Adrenal gland (tissue), 12 donors: ENCODE measurements around the gene IDH3G. TPM values are rescaled to one million over a fixed set of nuclear protein-coding genes. Genes with fewer than 3 reads are reported as not detected.

ENCODE experiments used
- DNase-seq, 7 donors: peaks; one replicate each; pipeline ENCODE4 v3.0.0-alpha.2; 2019 to 2020
- H3K27ac ChIP-seq, 5 donors: fragments of 200-600 bp; sonication (generic) in 4 of 5; 1 replicate in 3 of 5; 2 replicates in 2 of 5; pipeline versions ENCODE4 v1.5.1 to v1.8.0; 2016 to 2020; ENCODE audit warnings: mild to moderate bottlenecking in 1 of 5
- H3K27me3 ChIP-seq: fragments of 200-600 bp; 2 replicates; pipeline ENCODE4 v1.8.0; 2021
- H3K36me3 ChIP-seq, 2 donors: fragments of 200-600 bp; replicated peaks in 1 of 2; 1 replicate in 1 of 2; 2 replicates in 1 of 2; pipeline versions ENCODE4 v1.5.1 to v1.8.0; 2018 to 2022
- H3K4me1 ChIP-seq, 2 donors: fragments of 200-600 bp; replicated peaks in 1 of 2; 1 replicate in 1 of 2; 2 replicates in 1 of 2; pipeline versions ENCODE4 v1.5.1 to v1.8.0; 2018 to 2021
- H3K4me3 ChIP-seq, 4 donors: fragments of 200-600 bp; sonication (generic) in 3 of 4; one replicate each; pipeline ENCODE4 v1.5.1; 2016 to 2018
- H3K9me3 ChIP-seq, 3 donors: fragments of 200-600 bp; sonication (generic) in 1 of 3; replicated peaks in 1 of 3; 1 replicate in 2 of 3; 2 replicates in 1 of 3; pipeline versions ENCODE4 v1.5.1 to v1.8.0; 2016 to 2021
- POLR2A ChIP-seq, 2 donors: fragments of 450-650 bp; IDR thresholded peaks; one replicate each; pipeline ENCODE4 v1.6.1; 2017; ENCODE audit warnings: antibody characterized with exemption in 2 of 2, mild to moderate bottlenecking in 2 of 2, moderate library complexity in 1 of 2
- WGBS, 4 donors: extraction: QIAGEN DNeasy Blood & Tissue Kit in 2 of 4; methylation state at CpG; one replicate each; pipeline versions ENCODE4 v1.1.5 to v1.1.7; 2013 to 2017; 5-methylcytosine and 5-hydroxymethylcytosine counted together
- intact Hi-C, 2 donors: fragments of 100-400 bp; cut with DNase I; formaldehyde crosslinking; loops; one replicate each; pipeline versions ENCODE4 v1.14.1 to v1.15.0; 2022 to 2023
- polyA plus RNA-seq, 3 donors: library from polyadenylated mRNA; stranded (reverse); fragments of 200-250 nt in 2 of 3; fragments of 350-450 nt in 1 of 3; fragmentation: Illumina TruSeq in 1 of 3; extraction: RNeasy Lipid Tissue Mini Kit (QIAGEN cat#74804) in 1 of 3; gene quantifications; one replicate each; pipeline ENCODE4 v1.2.3, GENCODE V29; 2013 to 2014
- total RNA-seq, 9 donors: library from RNA; depleted of rRNA in 4 of 9; stranded (reverse); fragments of >200 nt in 4 of 9; fragments of 120-200 nt in 1 of 9; fragmentation: NEBNext Ultra II Directional in 1 of 9; extraction: Animal tissue kit (Norgen Biotek cat#: 25700) in 1 of 9; gene quantifications; one replicate each; pipeline versions ENCODE4 v1.1.0 to v1.2.4, GENCODE V29; 2013 to 2023
- TF ChIP-seq, protein P1 (sequence below), 6 experiments: fragments of 450-650 bp in 4 of 6; fragments of 200-600 bp in 2 of 6; sonication (generic) in 1 of 6; IDR thresholded peaks; 1 replicate in 5 of 6; 2 replicates in 1 of 6; pipeline versions ENCODE4 v1.5.1 to v1.8.0; 2016 to 2021; ENCODE audit warnings: antibody characterized with exemption in 6 of 6, mild to moderate bottlenecking in 2 of 6, moderate library complexity in 1 of 6
- donor health status: healthy with polysubstance abuse.
- donor health status: Bipolar disorder and iron deficiency.
- donor health status: DM: yes; HTN: yes; CAD: no.
- donor health status: DM: no; HTN: no; CAD: no.
- donor health status: DM: no; HTN: no; CAD: no.
- donor health status: DM: yes; HTN: yes; CAD: no.

The IDH3G gene
- total and polyA plus RNA-seq, 12 donors, result 68.4 to 144 (median 85.2) TPM

DNA sequence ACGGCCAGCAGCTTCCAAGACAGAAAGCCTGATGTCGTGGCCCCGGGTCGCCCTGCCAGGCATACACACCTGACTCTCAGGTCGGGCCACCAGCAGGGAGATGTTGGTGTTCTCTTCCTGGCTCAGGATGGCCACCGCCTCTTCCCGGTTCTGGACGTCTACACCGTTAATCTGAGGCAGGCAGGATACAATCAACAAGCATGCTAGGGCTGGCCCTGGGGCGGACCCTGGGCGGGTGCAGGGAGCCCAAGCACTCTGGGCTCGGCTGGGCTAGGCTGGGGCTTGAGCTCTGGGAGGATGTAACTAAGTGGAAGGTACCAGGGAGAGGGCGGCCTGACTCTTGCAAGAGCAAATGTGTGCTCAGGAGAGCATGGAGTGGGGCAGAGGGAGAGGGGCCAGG, 11.3 kb upstream of the IDH3G start:
- H3K36me3 ChIP-seq, result no peaks in the 10 kb centered on the region
- 78 to 92% (median 87%) methylated on average over 7 to 13 of the region's 13 CpGs for WGBS, 4 donors
- no peaks in the 10 kb centered on the region for H3K4me1 ChIP-seq
- H3K9me3 ChIP-seq, result no peaks in the 10 kb centered on the region
- H3K27me3 ChIP-seq, result no peaks in the 10 kb centered on the region
- H3K27ac ChIP-seq, result no peak overlapping the region
- TF ChIP-seq, protein P1, sequence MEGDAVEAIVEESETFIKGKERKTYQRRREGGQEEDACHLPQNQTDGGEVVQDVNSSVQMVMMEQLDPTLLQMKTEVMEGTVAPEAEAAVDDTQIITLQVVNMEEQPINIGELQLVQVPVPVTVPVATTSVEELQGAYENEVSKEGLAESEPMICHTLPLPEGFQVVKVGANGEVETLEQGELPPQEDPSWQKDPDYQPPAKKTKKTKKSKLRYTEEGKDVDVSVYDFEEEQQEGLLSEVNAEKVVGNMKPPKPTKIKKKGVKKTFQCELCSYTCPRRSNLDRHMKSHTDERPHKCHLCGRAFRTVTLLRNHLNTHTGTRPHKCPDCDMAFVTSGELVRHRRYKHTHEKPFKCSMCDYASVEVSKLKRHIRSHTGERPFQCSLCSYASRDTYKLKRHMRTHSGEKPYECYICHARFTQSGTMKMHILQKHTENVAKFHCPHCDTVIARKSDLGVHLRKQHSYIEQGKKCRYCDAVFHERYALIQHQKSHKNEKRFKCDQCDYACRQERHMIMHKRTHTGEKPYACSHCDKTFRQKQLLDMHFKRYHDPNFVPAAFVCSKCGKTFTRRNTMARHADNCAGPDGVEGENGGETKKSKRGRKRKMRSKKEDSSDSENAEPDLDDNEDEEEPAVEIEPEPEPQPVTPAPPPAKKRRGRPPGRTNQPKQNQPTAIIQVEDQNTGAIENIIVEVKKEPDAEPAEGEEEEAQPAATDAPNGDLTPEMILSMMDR (IDR thresholded peaks at IDR 0.05), result no peak
- TF ChIP-seq POLR2A (IDR thresholded peaks at IDR 0.05), result no peak
- no peak overlapping the region for H3K4me3 ChIP-seq
- intact Hi-C loops, result no loop called here
- no peak for DNase-seq

DNA sequence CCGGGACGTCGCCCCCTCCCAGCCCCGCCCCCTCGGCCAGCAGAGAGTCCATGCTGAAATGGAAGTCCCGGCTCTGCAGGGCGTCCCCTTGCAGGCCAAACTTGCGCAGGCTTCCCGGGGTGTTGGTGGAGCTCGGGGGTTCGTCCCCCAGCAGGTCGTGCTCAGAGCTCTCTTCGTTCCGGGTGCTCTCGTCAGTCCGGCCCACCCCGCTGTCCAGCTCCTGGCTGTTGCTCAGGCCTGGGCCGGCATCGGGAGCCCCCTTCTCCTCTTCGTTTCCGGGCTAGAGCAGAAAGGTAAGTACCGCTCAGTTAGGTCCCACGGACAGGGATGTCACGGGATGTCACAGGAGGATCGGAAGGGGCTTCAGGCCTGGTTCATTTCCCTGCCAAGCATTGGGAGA, 10.4 kb upstream of the IDH3G start:
- Histone ChIP-seq H3K36me3 (no peaks in the 10 kb centered on the region), H3K4me1 (no peaks in the 10 kb centered on the region), H3K9me3 (no peaks in the 10 kb centered on the region), H3K27ac (no peak overlapping the region), H3K27me3 (no peaks in the 10 kb centered on the region), H3K4me3 (no peak overlapping the region)
- WGBS, 4 donors, result 91 to 94% (median 92%) methylated on average over 19 to 25 of the region's 25 CpGs; no CpG with 5 or more reads in 1 of the 4 donors
- no peak for DNase-seq
- TF ChIP-seq, protein P1 (IDR thresholded peaks at IDR 0.05), result no peak
- TF ChIP-seq POLR2A (IDR thresholded peaks at IDR 0.05), result no peak
- intact Hi-C loops, result no loop called here

DNA sequence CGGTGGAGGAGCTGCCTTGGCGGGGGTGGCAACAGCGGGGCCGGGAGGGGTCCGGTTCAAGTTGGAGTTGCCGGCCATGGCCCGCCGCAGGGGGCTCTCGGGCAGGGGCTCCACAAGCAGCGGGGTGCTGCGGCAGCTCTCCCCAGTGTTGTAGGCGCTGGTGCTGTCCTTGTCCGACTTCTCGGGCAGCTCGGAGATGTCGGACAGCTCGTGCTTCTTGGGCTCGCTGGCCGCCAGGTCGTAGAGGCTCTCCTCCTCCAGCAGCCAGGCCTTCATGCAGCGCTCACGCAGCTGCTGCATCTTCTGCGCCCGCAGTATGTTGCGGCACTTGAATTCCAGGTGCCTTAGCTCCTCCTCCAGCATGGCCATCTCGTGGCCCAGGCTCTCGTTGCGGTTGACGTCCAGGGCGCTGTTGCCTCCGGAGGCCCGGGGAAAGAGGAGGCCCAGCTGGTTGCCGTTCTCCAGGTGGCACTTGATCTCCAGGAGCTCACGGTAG, 10.0 kb upstream of the IDH3G start:
- WGBS, 4 donors, result 93 to 96% (median 95%) methylated on average over 17 to 34 of the region's 34 CpGs; no CpG with 5 or more reads in 1 of the 4 donors
- Histone ChIP-seq H3K27ac (no peak overlapping the region), H3K27me3 (no peaks in the 10 kb centered on the region), H3K4me3 (no peak overlapping the region), H3K9me3 (no peaks in the 10 kb centered on the region), H3K4me1 (no peaks in the 10 kb centered on the region), H3K36me3 (no peaks in the 10 kb centered on the region)
- intact Hi-C loops, result no loop called here
- no peak for DNase-seq
- TF ChIP-seq, protein P1 (IDR thresholded peaks at IDR 0.05), result no peak
- no peak for TF ChIP-seq POLR2A (IDR thresholded peaks at IDR 0.05)

DNA sequence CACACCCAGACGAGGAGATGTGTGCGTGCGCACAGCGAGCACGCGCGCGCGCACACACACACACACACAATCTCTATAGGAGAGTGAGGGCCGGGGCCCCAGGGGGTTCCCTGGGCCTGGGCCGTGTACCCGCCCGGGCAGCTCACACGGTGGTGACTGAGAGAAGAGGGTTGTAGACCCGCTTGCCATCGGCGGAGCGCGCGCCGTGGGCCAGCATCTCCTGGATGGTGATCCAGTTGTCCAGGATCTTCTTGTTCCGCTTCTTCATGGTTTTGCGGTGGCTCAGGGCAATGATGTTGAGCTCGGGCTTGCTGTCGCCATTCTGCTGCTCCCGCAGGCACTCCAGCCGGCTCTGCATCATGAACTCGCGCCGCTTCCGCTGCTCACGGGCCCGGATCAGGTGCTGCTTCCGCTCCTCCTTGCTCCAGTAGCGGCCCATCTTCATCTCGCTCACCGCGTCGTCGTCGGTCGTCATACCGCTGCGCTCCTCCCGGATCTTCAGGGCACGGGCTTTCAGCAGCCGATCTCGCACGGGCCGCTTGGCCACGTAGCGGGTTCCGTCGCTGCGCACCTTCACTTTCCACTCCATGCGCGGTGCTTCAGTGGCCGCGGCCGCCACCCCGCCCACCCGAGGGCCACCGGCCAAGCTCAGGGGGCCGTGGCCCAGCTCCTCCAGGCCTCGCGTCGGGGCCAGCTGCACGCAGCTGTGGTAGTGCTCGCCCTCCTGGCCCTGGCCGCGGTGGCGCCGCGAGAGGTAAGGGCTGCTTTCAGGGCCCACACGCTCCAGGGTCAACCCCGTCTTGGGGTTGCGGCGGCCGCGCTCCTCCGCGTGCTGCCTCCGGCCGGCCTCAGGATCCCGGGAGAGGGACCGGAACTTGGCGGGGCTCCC, 9.3 kb upstream of the IDH3G start:
- no peaks in the 10 kb centered on the region for H3K9me3 ChIP-seq
- no peak overlapping the region for H3K4me3 ChIP-seq
- H3K4me1 ChIP-seq, result no peaks in the 10 kb centered on the region
- WGBS, 4 donors, result 94 to 97% (median 96%) methylated on average over 50 to 86 of the region's 87 CpGs
- intact Hi-C loops, result no loop called here
- DNase-seq, result no peak
- no peaks in the 10 kb centered on the region for H3K27me3 ChIP-seq
- TF ChIP-seq POLR2A (IDR thresholded peaks at IDR 0.05), result no peak
- TF ChIP-seq, protein P1 (IDR thresholded peaks at IDR 0.05), result no peak
- no peaks in the 10 kb centered on the region for H3K36me3 ChIP-seq
- H3K27ac ChIP-seq, result no peak overlapping the region
